MM.1S (cell line): ENCODE results near the gene SCAPER.

Experiments
- EZH2 ChIP-seq: fragments of 300-600 bp; sonication (generic); optimal IDR thresholded peaks from 2 replicates; pipeline ENCODE3; 2017; ENCODE audit warnings: low read depth, mild to moderate bottlenecking, antibody characterized with exemption, low read length, mixed read lengths
- EZH2phosphoT487 ChIP-seq: fragments of 300-600 bp; sonication (generic); IDR thresholded peaks from 2 replicates; pipeline ENCODE4 v1.6.1; 2018; ENCODE audit warnings: antibody characterized with exemption, low read length
- TF ChIP-seq, protein P1 (sequence below): fragments of 300-600 bp; sonication (generic); IDR thresholded peaks from 2 replicates; pipeline ENCODE4 v1.5.1; 2016; ENCODE audit warnings: antibody characterized with exemption, low read length, mixed read lengths

- TF ChIP-seq, protein P1, sequence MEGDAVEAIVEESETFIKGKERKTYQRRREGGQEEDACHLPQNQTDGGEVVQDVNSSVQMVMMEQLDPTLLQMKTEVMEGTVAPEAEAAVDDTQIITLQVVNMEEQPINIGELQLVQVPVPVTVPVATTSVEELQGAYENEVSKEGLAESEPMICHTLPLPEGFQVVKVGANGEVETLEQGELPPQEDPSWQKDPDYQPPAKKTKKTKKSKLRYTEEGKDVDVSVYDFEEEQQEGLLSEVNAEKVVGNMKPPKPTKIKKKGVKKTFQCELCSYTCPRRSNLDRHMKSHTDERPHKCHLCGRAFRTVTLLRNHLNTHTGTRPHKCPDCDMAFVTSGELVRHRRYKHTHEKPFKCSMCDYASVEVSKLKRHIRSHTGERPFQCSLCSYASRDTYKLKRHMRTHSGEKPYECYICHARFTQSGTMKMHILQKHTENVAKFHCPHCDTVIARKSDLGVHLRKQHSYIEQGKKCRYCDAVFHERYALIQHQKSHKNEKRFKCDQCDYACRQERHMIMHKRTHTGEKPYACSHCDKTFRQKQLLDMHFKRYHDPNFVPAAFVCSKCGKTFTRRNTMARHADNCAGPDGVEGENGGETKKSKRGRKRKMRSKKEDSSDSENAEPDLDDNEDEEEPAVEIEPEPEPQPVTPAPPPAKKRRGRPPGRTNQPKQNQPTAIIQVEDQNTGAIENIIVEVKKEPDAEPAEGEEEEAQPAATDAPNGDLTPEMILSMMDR = no peak
- no peak for TF ChIP-seq EZH2
- no peak for TF ChIP-seq EZH2phosphoT487
These were observed 75.2 kb downstream of the SCAPER start for GRCh38 chr15:76829939-76830338.
